CD1c-positive myeloid dendritic cell (primary cell): ENCODE data around the gene TOB2.

ENCODE experiments used
- DNase-seq: peaks from one replicate; pipeline ENCODE4 v3.0.0-alpha.2; 2016; ENCODE audit errors: extremely low spot score

TOB2 gene

DNA sequence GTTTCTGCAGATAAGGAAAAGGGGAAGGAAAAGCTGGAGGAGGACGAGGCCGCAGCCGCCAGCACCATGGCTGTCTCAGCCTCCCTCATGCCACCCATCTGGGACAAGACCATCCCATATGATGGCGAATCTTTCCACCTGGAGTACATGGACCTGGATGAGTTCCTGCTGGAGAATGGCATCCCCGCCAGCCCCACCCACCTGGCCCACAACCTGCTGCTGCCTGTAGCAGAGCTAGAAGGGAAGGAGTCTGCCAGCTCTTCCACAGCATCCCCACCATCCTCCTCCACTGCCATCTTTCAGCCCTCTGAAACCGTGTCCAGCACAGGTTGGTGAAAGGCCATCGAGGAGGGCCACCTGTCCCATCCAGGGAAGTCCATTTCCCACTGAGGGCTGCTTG is 59.3 kb downstream of the TOB2 start:
- DNase-seq = no peak

DNA sequence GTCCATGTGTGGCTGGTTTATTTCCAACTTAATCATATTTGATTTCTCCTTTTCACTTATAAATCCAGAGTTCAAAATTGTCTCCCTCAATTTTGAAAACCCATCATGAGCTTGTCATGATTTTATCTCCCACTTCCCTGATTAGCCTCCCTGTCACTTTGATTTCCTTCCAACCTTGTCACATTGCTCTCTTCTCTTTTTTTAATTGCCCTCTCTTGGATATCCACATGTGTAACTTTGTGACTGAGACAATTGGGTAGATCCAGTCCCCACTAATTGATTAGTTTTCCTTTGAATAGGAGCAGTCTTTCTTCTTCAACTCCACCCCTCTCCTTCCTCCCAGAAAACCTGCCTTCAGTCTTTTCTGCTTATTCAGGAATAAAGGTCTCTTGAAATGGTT is 62.5 kb downstream of the TOB2 start:
- no peak for DNase-seq
